NCI-H345 treated with DMSO at 0.1 percent for 48 hours (cell line): Measurements from ENCODE around the gene AFAP1.

Source experiments
- DNase-seq: peaks from one replicate; lab custom pipeline; 2025; ENCODE audit not compliant: unreplicated experiment; lab: John Stamatoyannopoulos, UW

Gene AFAP1

DNA sequence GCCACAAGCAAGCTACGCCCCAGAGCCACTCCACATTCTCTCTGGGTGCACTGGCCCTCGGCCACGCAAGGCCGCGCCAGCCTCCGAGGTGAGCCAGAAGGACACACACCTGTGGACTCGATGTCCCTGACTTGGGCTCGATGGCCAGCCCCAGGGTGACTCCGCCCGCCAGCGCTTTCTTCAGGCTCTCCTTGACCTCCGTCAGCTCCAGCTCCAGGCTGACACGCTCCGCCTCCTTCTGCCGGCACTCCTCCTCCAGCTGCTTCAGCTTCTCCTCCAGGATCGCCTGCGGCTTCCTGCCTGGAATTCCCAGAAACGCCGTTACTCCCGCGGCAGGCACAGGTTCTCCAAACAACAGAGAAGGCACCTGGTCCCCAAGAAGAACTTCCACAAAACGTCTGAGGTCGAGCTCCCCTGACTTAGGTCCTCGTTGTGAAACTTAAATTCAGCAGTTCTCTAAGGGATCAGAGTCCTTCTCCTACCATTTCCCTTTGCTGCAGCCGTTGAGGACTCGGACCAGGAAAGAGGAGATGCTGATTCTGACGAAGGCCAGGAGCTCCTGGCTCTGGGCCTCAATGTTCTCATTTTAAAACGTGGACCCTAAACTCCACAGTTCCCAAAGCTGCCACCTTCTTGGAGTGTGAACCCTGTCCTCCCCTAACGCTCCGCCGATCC, 166.8 kb downstream of the AFAP1 start:
- DNase-seq = no peak

DNA sequence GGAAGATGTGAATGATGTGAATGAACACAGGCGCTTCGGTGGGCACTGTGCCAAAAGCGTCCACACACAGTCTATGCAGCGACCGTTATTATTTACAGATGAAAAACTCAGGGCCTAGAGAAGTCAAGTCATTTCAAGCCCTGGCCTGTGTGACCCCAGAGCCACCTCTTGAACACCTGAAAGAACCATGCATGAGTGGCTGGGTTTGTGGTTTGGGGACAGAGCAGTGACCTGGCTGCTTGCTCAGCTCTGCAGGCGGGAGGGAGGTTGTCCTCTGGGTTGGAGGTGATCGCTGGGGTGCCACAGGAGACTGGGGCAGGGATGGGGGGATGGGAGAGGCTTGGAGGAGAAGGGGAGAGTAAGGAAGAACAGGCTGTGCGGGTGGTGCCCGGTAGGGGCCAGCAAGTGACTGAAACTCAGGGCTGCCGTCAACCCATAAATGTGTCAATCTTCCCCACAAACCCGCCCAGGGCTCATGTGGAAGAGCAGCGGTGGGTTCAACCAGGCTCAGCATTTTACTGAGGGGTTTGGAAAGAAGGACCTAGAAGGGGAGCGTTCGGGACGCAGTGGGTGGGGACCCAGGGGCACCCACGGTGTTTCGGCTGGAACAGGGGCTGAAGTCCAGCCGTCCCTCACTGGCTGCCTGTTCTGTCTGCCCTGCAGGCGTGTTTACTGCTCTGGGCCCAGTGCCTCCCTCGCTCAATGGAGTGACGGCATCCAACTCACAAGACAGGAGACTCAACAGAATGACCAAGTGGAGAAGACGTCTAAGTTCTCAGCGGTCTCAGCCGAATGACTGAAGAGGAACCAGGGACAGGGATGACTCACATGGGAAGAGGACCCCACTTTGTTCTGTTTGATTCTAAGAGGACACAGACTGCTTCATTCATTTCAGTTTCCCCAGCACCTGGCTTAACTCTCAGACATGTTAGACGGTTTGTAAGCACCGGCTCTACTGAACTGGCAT, 167.8 kb downstream of the AFAP1 start:
- no peak for DNase-seq

DNA sequence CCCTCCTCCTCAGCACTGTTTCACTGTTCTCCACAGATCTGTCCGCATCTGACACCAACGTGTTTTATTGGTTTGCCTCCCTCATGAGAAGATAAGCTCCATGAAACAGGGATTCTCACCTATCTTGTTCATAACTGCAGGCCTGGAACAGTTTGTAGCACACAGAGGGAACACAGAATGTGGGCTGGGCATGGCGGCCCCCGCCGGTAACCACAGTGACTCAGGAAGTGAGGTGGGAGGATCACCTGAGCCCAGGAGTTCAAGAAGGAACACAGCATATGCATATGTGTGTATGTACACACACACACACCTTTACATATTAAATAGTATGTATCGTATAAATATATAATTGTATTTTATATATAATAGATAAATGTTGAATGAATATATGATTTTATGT, 168.6 kb downstream of the AFAP1 start:
- no peak for DNase-seq

DNA sequence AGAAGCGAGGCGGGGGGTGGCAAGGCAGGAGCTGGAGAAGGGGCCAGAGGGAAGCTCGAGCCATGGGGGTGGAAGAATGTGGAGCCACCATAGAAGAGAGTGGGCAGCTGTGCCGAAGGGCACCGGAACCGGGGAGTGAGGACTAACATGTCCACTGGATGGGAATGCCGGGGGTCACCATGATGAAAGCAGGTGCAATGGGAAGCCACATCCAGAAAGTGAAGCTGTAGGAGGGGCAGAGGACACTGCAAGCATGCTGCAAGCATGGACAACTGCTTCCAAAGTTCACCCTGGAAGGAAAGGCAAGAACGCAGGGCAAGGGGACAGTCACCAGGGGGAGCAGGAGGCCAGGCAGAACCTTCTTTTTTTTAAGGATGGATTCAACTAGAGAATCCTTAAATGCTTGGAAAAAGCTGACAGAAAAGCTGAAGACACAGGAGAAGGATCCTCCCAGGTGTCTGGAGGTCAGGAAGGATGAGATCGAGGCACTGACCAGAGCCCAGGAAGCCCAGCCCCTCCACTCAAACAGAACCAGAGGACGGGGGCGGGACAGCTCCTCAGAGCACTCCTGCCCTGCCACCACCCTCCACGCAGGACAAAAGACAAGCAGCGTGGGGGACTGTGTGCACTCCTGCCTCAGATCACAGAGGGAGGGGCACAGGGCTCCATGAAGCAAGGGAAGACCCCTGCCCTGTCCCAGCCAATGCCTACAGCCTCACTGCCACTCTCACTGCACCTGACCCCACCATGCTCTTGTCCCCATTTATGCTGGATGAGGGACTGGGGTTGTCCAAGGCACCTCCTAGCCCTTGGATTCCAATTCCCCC, 169.2 kb downstream of the AFAP1 start:
- no peak for DNase-seq

DNA sequence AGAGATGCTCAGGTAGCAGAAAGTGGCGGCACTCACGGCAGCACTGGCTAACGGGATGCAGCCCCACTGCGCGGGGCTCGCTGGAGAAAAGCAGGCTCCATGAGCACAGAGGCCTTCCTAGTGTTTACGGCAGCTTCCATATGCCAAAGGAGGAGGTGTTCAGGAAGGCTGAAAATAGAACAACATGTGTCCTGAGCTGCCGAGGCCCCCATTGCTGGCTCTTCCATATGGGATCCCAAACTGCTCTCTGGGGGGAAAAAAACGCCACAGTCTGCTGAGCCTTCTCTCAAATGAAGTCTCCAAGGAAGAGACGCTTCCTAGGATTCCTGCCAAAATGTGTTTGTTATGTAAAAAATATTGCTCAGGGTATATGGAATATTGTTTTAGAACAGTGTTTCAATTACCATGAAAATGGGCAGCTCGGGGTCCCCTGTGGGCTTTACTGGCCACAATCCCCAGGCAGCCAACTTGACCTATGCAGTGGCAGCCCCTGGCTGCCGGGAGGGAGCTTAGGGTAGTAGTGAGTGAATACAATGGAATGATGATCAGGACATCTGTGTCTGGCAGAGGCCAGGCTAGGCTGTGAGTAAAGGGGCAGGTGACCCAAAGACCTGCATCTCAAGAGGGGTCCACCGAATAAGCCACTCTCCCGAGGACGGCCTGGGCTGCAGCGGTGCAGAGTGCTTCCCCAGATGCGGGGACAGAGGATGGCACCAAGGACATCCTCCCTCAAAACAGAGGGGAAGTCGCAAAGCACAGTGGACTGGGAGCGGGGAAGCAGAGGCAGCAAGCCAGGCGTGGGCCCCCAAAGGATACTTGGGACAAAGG, 170.1 kb downstream of the AFAP1 start:
- DNase-seq = no peak

DNA sequence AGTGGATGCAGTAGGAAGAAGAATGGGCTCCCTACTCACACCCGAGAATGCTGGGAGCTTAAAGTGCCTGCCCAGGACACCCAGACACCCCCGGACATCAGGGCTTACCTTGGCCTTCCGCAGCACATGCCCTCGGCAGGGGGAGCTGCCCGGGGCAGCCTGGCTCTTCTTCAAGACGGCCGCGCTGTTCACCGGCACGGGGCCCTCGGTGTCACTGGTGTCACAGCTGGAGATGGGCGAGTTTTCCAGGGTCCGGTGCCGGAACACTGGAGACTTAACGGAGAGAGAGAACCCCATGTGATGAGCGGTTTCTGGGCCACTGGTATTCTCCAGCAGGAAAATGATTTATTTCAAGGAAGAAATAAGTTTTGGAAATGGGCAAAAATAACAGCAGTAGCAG, 170.9 kb downstream of the AFAP1 start:
- DNase-seq = no peak

DNA sequence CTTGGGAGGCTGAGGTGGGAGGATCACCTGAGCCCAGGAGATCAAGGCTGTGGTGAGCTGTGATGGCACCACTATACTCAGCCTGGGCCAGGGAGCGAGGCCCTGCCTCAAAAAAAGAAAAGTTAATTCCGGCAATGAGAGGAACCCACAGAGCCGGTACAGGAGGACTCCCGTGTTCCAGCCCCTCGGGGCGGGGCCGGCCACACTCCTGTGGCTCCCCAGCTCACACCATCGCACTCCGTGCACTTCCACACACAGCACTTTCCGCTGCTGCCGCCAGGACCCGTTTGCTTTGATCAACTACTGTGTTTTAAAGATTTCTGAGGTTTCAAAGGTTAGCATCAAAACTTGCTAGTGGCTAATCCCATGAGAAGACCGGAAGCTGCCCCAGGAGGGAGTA, 171.7 kb downstream of the AFAP1 start:
- no peak for DNase-seq

DNA sequence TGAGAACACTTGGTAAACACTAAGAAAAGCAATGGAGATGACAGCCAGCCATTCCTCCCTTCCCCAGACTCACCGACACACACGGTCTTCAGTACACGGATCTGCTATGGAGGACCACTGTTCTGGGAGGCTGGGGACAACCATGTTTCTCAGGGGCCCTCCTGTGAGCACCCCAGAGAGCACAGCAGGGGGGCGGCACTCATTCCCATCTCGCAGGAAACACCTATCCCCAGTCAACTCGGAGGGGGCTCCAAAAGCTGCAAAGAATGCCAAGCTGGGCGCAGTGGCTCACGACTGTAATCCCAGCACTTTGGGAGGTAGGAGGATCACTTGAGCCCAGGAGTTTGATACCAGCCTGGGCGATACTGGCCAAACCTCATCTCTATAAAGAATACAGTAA, 172.1 kb downstream of the AFAP1 start:
- no peak for DNase-seq

DNA sequence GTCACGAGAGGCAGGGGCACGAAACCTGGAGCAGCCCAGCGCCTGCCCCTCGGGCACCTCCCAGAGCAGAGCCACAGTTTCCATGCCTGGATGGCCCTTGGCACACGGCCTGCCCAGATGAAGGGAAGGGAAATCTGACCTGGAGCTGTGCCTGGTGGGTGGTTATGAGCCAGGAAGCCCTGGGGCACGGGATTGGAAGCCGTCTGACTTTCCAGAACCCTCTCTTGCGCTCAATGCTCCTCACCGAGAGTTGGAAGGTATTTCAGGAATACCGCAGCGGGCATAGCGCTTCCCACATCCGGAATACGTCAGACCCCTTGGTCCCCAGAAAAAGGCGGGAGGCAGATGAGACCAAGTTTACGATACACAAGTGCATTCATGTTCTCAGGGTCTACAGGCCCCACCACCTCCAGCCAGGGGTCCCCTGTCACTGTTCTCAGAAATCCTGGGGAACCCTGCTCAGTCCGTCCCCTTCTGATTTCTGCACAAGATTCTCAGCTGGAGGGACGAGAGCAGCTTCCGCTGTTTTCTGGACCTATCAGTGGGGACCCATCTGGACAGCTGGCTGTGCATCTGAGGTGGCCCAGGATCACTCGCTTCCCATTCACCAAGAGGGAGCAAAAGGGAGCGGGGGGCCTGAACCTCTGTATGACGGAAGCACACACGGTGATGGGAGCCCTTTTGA, 172.9 kb downstream of the AFAP1 start:
- no peak for DNase-seq

DNA sequence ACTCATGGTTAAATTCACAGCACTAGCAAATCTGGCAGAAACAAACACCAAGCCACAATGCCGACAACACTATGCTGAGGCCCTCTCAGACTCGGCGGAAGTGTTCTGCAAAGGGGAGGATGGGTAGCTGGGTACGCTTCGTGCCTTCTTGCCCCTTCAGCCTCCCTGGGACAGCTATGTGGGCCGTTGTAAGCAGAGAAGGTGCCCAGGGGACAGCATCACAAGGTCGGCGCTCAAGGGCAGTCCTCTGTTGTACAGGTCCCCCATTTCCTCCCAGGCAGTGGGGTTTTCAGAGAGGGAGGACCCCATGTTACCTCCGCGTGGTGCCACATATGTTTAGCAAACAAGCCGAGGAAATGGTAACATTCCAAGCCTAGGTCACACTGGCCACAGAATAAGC, 173.6 kb downstream of the AFAP1 start:
- no peak for DNase-seq

DNA sequence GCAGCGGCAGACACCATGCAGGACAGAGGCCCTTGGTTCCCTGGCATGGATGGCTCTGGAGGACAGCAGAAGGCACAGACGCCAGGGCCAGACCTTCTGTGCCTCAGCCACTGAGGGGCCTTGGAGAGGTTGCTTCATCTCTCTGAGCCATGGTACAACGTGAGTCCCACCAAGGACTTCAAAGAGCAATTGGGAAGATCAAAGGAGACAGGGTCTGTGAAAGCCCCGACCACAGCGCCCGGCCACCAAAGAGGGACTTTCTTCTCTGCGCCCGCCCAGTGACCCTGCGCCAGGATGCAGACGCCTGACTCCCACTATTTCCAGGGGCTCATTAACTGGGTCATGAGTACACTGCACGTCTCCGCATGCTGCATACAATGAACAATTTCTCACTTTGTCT, 174.0 kb downstream of the AFAP1 start:
- DNase-seq = no peak

DNA sequence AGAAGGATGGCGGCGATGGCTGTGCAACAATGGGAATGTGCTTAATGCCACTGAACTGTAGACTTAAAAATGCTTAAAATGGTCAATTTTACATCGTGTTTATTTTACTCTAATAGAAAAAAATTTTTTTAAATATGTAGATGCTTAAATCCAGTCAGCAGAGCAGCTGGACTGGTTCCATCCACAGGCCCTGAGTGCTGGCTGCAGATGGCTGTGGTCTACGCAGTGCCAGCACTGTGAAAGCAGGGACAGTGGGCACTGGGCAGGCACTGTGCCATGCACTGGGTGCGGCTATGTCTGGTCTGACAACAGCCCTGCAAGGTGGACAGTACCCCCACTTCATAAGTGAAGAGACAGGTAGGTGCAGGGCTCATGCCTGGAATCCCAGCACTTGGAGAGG, 175.2 kb downstream of the AFAP1 start:
- no peak for DNase-seq

DNA sequence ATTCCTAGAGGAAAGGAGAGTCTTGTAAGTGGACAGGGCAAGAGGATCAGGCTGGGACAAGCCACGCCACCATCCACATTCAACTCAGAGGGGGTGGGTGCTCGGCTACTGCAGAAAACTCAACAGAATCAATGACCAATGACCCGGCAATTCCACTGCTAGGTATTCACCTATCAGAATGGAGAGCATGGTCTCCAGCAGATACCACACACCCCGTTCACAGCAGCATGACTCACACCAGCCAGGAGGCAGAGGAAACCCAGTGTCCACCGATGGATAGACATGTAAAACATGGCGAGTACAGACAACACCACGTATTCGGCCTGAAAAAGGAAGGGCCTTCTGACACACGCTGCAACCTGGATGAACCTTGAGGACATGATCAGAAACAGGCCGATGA, 175.9 kb downstream of the AFAP1 start:
- no peak for DNase-seq

DNA sequence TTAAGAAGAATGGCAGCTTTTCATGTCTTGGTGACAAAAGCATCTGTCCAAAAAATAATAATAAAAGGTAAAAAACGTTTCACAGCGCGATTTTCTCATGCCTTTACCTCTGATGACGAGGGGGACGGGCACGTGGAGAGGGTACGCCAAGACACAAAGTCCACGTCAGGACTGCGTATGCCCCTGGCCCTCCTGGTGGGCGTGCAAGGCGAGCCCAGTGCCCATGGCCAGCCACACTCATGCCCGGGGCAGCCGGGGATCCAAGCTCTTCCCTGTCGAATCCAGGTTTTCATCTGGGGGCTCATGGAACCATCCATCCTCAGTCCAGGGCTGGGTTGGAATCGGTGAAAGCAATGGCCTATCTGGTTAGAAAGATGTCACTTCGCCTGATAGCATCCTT, 176.6 kb downstream of the AFAP1 start:
- no peak for DNase-seq

DNA sequence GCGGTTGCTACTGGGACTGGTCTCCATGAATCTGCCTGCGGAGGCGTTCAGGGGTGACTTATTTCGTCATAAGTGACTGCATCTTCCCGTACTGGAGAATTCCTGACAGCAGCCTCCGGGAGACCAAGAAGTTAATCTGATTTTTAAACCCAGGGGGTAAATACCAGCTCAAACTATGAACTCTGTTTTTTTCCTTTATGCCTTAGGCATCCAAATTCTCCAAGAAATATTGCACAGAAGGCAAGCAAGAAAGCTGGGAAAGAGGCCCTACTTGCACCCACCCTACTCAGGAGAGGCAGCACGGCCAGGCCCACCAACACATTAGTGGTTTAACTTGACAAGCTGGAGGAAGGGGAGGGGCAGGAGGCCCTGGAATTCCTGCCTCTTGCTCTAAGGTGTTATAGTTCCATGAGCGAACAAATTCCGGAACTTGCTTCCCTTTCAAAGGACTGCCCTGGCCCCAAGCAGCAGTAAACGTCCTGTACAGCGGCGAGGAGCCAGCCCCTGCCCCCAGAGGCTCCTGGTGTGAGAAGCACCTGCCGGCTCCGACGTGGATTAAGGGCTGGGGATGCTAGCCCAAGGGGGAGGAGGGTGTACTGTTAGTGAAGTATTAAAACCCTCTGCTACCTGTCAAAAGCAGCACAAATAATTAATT, 177.2 kb downstream of the AFAP1 start:
- DNase-seq = no peak

DNA sequence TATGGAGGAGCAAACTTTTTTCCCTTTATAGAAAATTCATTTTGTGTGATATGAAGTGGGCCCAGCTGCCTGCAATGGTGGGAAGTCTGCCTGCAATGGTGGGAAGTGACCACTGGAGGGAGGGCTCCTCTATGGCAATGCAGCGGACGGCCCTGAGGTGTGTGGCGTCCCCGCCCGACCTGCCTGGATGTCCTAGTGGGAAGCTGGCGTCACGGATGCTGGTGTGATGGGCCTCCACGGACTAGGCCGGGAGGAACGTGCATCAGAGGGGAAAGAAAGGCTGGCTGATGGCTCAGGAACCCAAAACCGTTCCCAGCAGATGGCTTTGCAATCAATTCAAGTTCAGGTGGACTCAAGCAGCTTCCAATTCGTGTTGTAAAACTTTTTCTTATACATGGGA, 177.9 kb downstream of the AFAP1 start:
- no peak for DNase-seq

DNA sequence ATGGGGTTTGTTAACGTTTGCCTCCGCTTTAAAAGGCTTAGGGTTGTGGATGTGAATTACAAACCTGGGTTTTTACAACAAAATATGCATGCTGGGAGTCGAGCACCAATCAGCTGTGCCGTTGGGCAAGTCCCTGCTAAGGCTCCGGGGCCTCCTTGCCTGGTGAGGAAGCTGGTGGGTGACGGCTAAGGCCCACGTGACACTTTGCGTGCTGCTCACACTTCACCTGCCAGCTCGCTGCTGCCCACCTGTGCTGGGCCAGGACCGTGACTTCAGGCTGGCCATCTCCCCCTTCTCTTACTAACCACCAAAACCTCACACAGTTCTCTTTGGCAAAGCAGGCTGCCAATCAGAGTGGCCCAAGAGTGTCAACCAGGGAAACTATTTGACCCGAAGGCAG, 178.3 kb downstream of the AFAP1 start:
- no peak for DNase-seq

DNA sequence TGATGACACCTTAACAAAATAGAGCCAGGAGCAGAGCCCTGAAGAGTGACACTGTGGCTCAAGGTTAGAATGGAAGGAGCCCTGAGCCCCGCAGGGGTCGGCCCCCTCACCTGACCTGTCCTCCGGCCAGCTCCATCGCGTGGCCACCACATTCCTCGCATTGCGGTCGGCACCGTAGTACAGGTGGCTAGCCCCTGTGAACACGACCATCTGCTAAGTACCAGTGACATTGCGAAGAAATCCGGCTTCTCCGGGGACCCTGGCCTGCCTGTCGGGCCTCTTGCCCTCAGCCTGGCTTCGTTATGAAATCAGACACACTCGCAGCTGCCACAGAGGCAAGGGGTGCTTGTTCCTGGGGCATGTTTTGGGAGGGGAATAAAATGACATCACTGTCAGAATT, 179.0 kb downstream of the AFAP1 start:
- DNase-seq = no peak

DNA sequence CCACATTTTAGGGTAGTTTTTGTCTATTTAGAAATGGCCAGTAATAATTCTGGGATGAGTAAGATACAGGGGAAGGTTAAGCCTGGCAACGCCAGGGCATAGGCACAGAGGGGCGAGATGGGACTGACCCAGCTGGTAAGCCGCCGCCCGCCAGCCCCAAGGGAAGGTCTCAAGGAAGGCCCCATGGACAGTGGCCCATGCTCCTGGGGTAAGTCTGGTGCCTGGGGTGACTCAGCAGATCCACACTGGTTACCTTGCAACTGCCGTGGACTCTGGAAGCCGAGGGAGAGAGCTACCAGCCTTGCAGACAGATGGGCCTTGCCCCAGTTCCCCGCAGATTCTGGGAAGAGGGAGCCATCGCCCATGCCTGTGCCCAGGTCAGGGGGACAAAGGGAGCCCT, 179.4 kb downstream of the AFAP1 start:
- no peak for DNase-seq

DNA sequence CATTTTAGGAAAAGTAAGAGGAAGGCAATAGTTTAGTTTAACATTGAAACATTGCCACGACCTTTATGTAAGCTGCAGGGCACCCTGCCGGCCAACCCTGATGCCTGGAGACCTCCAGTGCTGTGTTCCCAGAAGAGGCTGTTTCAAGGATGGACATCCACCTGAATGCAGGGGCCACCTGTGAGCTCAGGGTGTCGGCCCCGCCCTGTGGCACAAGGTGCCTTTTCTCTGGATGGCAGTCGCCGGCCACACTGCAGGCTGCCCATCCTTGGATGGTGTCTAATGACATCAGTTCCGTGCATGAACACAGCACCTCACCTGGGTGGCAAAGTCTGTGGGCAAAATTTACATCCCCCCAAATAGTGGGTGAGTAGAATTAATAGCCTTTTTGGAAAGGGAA, 180.0 kb downstream of the AFAP1 start:
- DNase-seq = no peak
